HepG2 (cell line): Measurements from ENCODE around the gene APPBP2. TPM values are rescaled to one million over a fixed set of nuclear protein-coding genes. Genes with fewer than 3 reads are reported as not detected.

Experiments used
- ARID3A ChIP-seq: IDR thresholded peaks from 2 replicates; pipeline ENCODE4 v1.6.1; 2012; ENCODE audit warnings: low read depth, low read length, improper control_type of control experiment
- CBX2 ChIP-seq, 2 experiments: fragments of 200-600 bp in 1 of 2; sonication (generic); formaldehyde crosslinking in 1 of 2; IDR thresholded peaks; 2 replicates each; pipeline versions ENCODE4 v1.7.0 to v1.8.1; 2018 to 2022; ENCODE audit warnings: low read depth in 2 of 2, low read length in 1 of 2, mild to moderate bottlenecking in 1 of 2, missing genetic modification reagents in 1 of 2
- DNMT3B ChIP-seq: conservative IDR thresholded peaks from 2 replicates; pipeline ENCODE4 v1.6.1; 2016; ENCODE audit warnings: missing biosample characterization, control low read depth
- DRAP1 ChIP-seq: IDR thresholded peaks from 2 replicates; pipeline ENCODE4 v1.6.1; 2016; ENCODE audit warnings: missing genetic modification reagents, missing compliant biosample characterization
- ELK4 ChIP-seq: sonication (generic); formaldehyde crosslinking; IDR thresholded peaks from 2 replicates; pipeline ENCODE4 v1.9.0; 2021; ENCODE audit warnings: missing genetic modification reagents, borderline replicate concordance
- HDAC6 ChIP-seq: fragments of 200-600 bp; sonication (generic); IDR thresholded peaks from 2 replicates; pipeline ENCODE4 v1.7.0; 2017; ENCODE audit warnings: mild to moderate bottlenecking, antibody characterized with exemption, low read length, low read depth
- HMGXB3 ChIP-seq: sonication (generic); formaldehyde crosslinking; IDR thresholded peaks from 2 replicates; pipeline ENCODE4 v1.4.0; 2020; ENCODE audit warnings: missing genetic modification reagents, borderline replicate concordance
- NFE2L1 ChIP-seq: sonication (generic); formaldehyde crosslinking; IDR thresholded peaks from 2 replicates; pipeline ENCODE4 v1.4.0; 2020; ENCODE audit warnings: missing genetic modification reagents, mild to moderate bottlenecking, borderline replicate concordance
- RFXANK ChIP-seq: IDR thresholded peaks from 2 replicates; pipeline ENCODE4 v1.6.1; 2016
- SCMH1 ChIP-seq: sonication (generic); formaldehyde crosslinking; IDR thresholded peaks from 2 replicates; pipeline ENCODE4 v1.9.0; 2021; ENCODE audit warnings: missing genetic modification reagents, mild to moderate bottlenecking, borderline replicate concordance
- TBX2 ChIP-seq: sonication (generic); formaldehyde crosslinking; IDR thresholded peaks from 2 replicates; pipeline ENCODE4 v1.5.0; 2020; ENCODE audit warnings: missing genetic modification reagents, mild to moderate bottlenecking, borderline replicate concordance
- THYN1 ChIP-seq: sonication (generic); formaldehyde crosslinking; IDR thresholded peaks from 2 replicates; pipeline ENCODE4 v1.8.1; 2023; ENCODE audit warnings: low read depth, mild to moderate bottlenecking, moderate library complexity, missing genetic modification reagents, borderline replicate concordance
- ZNF34 ChIP-seq: sonication (generic); formaldehyde crosslinking; IDR thresholded peaks from 2 replicates; pipeline ENCODE4 v1.4.0; 2020; ENCODE audit warnings: mild to moderate bottlenecking, missing genetic modification reagents, borderline replicate concordance
- ZNF598 ChIP-seq: sonication (generic); formaldehyde crosslinking; IDR thresholded peaks from 2 replicates; pipeline ENCODE4 v1.5.1; 2020; ENCODE audit warnings: mild to moderate bottlenecking, missing genetic modification reagents, borderline replicate concordance
- ZNF619 ChIP-seq: sonication (generic); formaldehyde crosslinking; IDR thresholded peaks from 2 replicates; pipeline ENCODE4 v1.4.0; 2020; ENCODE audit warnings: mild to moderate bottlenecking, missing genetic modification reagents
- ZNF740 ChIP-seq: sonication (generic); formaldehyde crosslinking; IDR thresholded peaks from 2 replicates; pipeline ENCODE4 v1.4.0; 2020; ENCODE audit warnings: missing genetic modification reagents
- ZNF781 ChIP-seq: sonication (generic); formaldehyde crosslinking; IDR thresholded peaks from 2 replicates; pipeline ENCODE4 v1.5.1; 2020; ENCODE audit warnings: borderline replicate concordance, mild to moderate bottlenecking, missing genetic modification reagents; ENCODE audit errors: not compliant biosample characterization
- polyA plus RNA-seq, 8 experiments: library from polyadenylated mRNA; depleted of rRNA in 3 of 8; stranded (reverse) in 7 of 8; unstranded in 1 of 8; fragments of >200 nt; fragmentation: Illumina TruSeq in 4 of 8; extraction: Trizol in 4 of 8; gene quantifications; 2 replicates each; pipeline versions ENCODE4 v1.2.1 to v1.2.3, GENCODE V29; 2011 to 2016; ENCODE audit warnings: low read depth in 4 of 8, missing spikeins in 1 of 8, mixed read lengths in 1 of 8; ENCODE audit not compliant: insufficient read depth in 1 of 8
- total RNA-seq, 5 experiments: library from RNA; depleted of rRNA; stranded (reverse); fragments of >200 nt; fragmentation: Illumina TruSeq; extraction: Trizol; gene quantifications; 2 replicates each; pipeline ENCODE4 v1.2.3, GENCODE V29; 2016; ENCODE audit warnings: low read depth in 1 of 5

Gene APPBP2
- total and polyA plus RNA-seq, 2 of the 13 experiments (the other 11 are each of a cell fraction or from before 2014, with no cell fraction given), result 17.5 to 45.8 TPM

- TF ChIP-seq HDAC6 (no peak), NFE2L1 (CRISPR knock-in tag) (no peak), ZNF619 (no peak), ZNF34 (CRISPR knock-in tag) (no peak), CBX2 (IDR thresholded peaks at IDR 0.05; ENCODE audit: low read depth, low read length) (no peak), CBX2 (CRISPR knock-in tag; IDR thresholded peaks at IDR 0.05; ENCODE audit: low read depth) (no peak), ARID3A (no peak), ZNF740 (CRISPR knock-in tag) (no peak), TBX2 (CRISPR knock-in tag) (no peak), DNMT3B (CRISPR knock-in tag) (no peak), HMGXB3 (CRISPR knock-in tag) (no peak), THYN1 (CRISPR knock-in tag) (no peak), ELK4 (no peak), SCMH1 (CRISPR knock-in tag) (no peak), ZNF598 (CRISPR knock-in tag) (no peak), DRAP1 (CRISPR knock-in tag) (no peak; the same call in 1 of the 2 replicates), ZNF781 (CRISPR knock-in tag) (no peak), RFXANK (CRISPR knock-in tag) (no peak)
Observed at GRCh38 chr17:60442271-60443173, 83.5 kb downstream of the APPBP2 start (continued).
